Measurements from ENCODE around the gene LPIN3. TPM values are rescaled to one million over a fixed set of nuclear protein-coding genes. Genes with fewer than 3 reads are reported as not detected.

LPIN3 gene
- total and polyA plus RNA-seq, 2 of the 8 experiments (the other 6 are each of a cell fraction or from before 2014, with no cell fraction given), result 3.7 to 3.9 TPM

DNA sequence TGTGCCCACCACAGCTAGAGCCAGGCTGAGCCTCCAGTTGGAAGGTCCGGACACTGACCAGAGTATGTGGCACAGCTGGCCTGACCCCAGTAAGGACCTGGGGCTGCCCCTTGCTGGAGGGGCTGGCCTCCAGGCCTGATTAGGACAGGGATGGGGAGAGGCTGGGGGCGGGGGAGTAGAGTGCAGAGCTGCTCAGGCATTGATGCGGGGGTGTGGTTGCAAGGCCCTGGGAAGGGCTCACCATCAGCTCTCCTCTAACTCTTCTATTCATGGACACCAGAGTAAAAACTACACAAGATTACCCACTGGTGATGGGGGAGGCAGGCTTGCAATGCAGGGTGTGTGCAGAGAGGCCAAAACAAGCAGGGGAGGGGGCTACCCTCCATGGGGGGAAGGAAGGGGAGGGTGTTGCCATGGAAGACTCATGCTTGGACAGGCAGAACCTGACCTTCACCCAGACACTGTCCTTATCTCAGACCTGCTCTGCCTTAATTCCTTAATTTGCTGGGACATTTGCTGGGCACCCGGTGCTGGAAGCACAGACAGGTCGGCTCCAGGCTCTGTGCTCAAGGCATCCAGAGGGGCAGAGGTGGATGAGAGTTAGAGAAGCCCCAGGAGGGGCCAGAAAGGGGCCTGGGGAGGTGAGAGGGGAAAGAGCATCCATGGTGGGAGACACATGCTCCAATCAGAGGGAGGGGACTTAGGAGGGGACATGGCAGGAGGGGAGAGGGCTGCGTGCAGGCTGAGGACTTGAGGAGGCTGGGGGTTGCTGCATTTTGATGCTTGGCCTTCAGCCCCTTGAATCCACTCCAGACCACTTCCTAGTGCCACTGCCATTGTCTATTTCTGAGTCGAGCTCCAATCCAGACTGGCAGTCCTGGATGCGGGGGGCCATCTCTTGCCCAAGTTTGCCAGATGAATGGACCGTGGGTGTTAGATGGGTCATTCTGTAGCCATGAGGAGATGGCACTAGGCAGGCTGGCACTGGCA lies 33.6 kb downstream of the LPIN3 start (continued):
- TF ChIP-seq JUND (IDR thresholded peaks at IDR 0.05; ENCODE audit: low read length) (no peak), CBX8 (IDR thresholded peaks at IDR 0.05; ENCODE audit: borderline replicate concordance, low read depth, low read length) (no peak), PHF8 (conservative IDR thresholded peaks at IDR 0.05; ENCODE audit: low read depth, low read length) (no peak), CEBPB (IDR thresholded peaks at IDR 0.05; ENCODE audit: low read depth, low read length) (no peak), POLR2AphosphoS5 (IDR thresholded peaks at IDR 0.05; ENCODE audit: low read depth, low read length) (no peak), BRCA1 (IDR thresholded peaks at IDR 0.05; ENCODE audit: low read depth, low read length) (no peak), SP1 (IDR thresholded peaks at IDR 0.05; ENCODE audit: low read depth, low read length) (no peak)
- TF ChIP-seq, protein P1, sequence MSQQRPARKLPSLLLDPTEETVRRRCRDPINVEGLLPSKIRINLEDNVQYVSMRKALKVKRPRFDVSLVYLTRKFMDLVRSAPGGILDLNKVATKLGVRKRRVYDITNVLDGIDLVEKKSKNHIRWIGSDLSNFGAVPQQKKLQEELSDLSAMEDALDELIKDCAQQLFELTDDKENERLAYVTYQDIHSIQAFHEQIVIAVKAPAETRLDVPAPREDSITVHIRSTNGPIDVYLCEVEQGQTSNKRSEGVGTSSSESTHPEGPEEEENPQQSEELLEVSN (IDR thresholded peaks at IDR 0.05), result no peak
- TF ChIP-seq, protein P2, sequence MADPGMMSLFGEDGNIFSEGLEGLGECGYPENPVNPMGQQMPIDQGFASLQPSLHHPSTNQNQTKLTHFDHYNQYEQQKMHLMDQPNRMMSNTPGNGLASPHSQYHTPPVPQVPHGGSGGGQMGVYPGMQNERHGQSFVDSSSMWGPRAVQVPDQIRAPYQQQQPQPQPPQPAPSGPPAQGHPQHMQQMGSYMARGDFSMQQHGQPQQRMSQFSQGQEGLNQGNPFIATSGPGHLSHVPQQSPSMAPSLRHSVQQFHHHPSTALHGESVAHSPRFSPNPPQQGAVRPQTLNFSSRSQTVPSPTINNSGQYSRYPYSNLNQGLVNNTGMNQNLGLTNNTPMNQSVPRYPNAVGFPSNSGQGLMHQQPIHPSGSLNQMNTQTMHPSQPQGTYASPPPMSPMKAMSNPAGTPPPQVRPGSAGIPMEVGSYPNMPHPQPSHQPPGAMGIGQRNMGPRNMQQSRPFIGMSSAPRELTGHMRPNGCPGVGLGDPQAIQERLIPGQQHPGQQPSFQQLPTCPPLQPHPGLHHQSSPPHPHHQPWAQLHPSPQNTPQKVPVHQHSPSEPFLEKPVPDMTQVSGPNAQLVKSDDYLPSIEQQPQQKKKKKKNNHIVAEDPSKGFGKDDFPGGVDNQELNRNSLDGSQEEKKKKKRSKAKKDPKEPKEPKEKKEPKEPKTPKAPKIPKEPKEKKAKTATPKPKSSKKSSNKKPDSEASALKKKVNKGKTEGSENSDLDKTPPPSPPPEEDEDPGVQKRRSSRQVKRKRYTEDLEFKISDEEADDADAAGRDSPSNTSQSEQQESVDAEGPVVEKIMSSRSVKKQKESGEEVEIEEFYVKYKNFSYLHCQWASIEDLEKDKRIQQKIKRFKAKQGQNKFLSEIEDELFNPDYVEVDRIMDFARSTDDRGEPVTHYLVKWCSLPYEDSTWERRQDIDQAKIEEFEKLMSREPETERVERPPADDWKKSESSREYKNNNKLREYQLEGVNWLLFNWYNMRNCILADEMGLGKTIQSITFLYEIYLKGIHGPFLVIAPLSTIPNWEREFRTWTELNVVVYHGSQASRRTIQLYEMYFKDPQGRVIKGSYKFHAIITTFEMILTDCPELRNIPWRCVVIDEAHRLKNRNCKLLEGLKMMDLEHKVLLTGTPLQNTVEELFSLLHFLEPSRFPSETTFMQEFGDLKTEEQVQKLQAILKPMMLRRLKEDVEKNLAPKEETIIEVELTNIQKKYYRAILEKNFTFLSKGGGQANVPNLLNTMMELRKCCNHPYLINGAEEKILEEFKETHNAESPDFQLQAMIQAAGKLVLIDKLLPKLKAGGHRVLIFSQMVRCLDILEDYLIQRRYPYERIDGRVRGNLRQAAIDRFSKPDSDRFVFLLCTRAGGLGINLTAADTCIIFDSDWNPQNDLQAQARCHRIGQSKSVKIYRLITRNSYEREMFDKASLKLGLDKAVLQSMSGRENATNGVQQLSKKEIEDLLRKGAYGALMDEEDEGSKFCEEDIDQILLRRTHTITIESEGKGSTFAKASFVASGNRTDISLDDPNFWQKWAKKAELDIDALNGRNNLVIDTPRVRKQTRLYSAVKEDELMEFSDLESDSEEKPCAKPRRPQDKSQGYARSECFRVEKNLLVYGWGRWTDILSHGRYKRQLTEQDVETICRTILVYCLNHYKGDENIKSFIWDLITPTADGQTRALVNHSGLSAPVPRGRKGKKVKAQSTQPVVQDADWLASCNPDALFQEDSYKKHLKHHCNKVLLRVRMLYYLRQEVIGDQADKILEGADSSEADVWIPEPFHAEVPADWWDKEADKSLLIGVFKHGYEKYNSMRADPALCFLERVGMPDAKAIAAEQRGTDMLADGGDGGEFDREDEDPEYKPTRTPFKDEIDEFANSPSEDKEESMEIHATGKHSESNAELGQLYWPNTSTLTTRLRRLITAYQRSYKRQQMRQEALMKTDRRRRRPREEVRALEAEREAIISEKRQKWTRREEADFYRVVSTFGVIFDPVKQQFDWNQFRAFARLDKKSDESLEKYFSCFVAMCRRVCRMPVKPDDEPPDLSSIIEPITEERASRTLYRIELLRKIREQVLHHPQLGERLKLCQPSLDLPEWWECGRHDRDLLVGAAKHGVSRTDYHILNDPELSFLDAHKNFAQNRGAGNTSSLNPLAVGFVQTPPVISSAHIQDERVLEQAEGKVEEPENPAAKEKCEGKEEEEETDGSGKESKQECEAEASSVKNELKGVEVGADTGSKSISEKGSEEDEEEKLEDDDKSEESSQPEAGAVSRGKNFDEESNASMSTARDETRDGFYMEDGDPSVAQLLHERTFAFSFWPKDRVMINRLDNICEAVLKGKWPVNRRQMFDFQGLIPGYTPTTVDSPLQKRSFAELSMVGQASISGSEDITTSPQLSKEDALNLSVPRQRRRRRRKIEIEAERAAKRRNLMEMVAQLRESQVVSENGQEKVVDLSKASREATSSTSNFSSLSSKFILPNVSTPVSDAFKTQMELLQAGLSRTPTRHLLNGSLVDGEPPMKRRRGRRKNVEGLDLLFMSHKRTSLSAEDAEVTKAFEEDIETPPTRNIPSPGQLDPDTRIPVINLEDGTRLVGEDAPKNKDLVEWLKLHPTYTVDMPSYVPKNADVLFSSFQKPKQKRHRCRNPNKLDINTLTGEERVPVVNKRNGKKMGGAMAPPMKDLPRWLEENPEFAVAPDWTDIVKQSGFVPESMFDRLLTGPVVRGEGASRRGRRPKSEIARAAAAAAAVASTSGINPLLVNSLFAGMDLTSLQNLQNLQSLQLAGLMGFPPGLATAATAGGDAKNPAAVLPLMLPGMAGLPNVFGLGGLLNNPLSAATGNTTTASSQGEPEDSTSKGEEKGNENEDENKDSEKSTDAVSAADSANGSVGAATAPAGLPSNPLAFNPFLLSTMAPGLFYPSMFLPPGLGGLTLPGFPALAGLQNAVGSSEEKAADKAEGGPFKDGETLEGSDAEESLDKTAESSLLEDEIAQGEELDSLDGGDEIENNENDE (IDR thresholded peaks at IDR 0.05; ENCODE audit: insufficient replicate concordance, low read length), result no peak

Data from H1 (cell line).